Testis (tissue), 2 donors: ENCODE data around the gene DTNA.

Experiments used
- CTCF ChIP-seq, 3 experiments: fragments of 450-650 bp in 2 of 3; fragments of 200-600 bp in 1 of 3; sonication (generic) in 1 of 3; IDR thresholded peaks; one replicate each; pipeline ENCODE4 v1.5.1; 2016 to 2019; ENCODE audit warnings: antibody characterized with exemption in 3 of 3, mild to moderate bottlenecking in 2 of 3, moderate library complexity in 1 of 3
- POLR2A ChIP-seq: fragments of 450-650 bp; IDR thresholded peaks from one replicate; pipeline ENCODE4 v1.6.1; 2017; ENCODE audit warnings: antibody characterized with exemption, mild to moderate bottlenecking, moderate library complexity

- TF ChIP-seq CTCF (IDR thresholded peaks at IDR 0.05) (no peak), POLR2A (no peak)
Observed at GRCh38 chr18:34789768-34790344, 79.8 kb downstream of the DTNA start.
